HG03354 (cell line): Measurements from ENCODE around the gene PRCP.
"Not testable (repeated sequence)": the region's sequence is repeated elsewhere in the genome, so short reads cannot be mapped to it uniquely, and the experiment has no call there.

Experiments
- ATAC-seq: cut with Tn5 transposase; IDR thresholded peaks from one replicate; pipeline ENCODE4 v1.9.1; 2021; ENCODE audit warnings: mild to moderate bottlenecking; ENCODE audit not compliant: unreplicated experiment, poor library complexity, severe bottlenecking

The PRCP gene

DNA sequence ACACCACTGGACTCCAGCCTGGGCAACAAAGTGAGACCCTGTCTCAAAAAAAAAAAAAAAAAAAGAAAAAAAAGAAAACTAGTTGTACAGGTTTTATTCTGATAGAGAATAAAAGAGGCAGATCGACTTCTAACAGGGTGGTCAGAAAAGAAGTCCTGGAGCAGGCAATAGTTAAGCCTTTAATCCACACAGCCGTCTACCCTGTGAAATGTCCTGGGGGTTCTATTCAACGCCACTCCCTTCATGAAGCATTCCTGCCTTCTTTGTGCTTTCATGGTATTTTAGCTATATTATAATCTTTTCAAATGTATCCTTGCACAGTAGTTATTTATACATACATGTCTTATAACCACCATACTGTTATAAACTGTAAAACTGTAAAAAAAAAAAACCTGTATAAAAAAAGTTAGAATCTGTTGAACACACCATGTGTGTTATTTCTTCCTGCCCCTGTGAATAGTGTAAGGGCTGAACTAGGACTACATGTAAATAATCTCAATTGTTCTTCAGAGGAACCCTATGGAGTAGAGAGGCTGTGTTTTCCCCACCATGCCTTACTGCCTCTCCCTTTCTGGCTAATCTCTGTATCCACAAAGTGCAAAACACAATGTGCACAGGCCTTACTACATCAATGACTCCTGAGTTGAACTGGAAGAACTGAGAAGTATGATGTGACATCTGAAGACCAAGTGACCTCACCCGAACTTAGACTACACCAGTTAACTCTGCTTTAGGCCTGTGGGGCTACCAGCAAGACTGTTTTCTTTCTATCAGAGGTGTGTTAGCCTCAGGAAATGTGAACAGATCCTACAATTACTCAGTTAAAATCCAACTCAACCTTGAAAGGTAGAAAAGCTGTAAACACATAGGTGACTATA, 25.3 kb downstream of the PRCP start:
- ATAC-seq = no peak

DNA sequence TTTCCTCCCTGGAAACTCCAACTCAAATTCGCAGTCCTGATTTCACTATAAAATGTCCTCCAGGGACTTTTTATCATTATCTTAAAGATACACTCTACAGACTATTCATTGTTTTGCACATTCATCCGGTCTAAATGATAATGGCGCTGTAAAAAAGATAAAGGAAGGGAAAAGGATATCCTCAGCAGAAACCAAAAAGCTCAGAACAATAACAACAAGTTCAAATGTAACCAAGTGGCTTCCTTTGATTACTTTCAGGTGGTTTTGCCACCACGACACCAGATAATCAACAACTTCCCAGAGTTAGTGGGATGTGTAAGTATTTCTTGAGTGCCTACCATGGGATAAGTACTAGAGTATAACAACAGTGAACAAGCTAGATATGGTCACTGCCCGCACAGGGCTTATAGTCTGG, 26.3 kb downstream of the PRCP start:
- ATAC-seq = no peak

DNA sequence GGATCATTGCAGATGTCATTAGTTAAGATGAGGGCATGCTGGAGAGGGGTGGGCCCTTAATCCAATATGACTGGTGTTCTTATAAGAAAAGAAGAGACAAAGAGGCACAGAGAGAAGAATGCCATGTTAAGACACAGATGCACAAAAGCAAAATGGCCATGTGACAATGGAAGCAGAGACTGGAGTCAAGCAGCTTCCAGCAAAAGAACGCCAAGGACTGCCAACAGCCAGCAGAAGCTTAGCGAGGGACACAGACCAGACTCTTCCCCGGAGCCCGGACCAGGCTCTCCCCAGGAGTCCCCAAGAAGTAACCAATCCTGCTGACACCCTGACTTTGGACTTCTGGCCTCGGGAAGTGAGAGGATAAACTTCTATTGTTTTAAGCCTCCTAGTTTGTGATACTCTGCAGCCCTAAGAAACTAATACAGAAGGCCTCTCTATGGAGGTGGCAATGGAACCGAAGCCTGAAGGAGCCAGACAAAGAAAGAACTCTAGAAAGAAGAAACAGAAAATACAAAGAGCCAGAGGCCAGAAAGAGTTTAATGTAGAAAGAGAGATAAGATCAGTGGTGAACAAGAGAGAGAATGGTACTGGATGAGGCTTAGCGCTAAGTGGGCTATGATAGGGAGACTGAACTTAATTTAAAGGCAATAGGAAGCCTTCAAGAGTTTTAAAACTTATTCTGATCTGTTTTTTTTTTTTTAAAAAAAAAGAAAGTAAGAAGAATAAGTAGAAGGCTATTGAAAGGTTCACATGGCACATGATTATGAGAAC, 27.7 kb downstream of the PRCP start:
- ATAC-seq = no peak

DNA sequence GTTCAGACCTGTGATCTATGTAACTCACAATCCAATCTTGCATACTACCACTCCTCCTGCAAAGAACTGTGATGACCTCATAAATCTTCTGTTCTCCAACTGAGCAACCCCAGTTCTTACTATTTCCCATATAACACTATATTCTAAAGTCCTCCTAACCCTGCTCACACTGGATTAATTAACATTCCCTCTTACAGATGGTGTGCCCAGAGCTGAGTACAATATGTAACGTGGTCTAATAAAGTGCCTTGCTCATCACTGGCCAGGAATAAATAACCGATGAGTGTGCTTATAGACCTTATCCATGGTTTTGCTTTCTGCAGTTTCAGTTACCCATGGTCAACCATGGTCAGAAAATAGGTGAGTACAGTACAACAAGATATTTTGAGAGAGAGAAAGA, 28.6 kb downstream of the PRCP start:
- ATAC-seq = no peak

DNA sequence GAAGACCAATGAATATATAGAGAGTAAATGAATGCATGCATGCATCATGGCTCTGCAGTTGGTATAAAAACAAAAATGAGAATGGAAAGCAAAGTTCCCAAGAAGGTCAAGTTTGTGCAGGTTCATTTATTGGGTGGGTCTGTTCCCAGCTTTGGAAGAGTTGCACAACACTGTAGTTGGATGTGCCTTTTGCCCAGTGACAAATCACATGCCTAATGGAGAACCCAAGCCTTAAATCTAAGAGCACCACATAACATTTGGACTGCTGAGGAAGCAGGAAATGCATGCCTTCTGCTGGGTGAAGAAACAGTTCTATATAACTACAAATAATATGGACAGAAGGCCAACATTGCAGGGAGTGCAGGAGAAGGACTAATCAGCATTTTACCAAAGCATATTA, 30.6 kb downstream of the PRCP start:
- ATAC-seq = no peak

DNA sequence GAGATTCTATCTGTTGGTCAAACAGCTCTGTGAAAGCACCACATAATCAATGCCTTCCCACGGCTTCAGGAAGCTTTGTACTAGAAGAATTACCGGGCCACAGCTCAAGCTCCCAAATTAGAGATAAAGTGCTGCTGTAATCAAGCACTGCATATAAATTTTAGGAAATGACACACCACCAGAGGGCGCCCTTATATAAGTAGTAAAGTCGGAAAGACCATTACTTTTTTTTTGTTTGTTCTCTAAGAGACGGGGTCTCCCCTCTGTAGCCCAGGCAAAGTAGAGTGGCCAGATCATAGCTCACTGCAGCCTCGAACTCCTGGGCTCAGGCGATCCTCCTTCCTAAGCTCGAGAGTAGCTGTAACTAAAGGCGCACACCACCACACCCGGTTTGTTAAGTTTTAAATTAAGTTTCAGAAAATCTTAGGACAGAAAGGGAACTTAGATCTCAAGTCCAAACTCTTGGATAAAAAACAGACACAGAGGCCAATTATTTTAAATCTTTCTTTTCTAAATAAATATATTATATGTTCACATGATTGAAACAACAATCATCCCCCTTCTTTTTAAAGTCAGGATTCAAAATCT, 32.6 kb downstream of the PRCP start:
- ATAC-seq = peak; percentile 52

DNA sequence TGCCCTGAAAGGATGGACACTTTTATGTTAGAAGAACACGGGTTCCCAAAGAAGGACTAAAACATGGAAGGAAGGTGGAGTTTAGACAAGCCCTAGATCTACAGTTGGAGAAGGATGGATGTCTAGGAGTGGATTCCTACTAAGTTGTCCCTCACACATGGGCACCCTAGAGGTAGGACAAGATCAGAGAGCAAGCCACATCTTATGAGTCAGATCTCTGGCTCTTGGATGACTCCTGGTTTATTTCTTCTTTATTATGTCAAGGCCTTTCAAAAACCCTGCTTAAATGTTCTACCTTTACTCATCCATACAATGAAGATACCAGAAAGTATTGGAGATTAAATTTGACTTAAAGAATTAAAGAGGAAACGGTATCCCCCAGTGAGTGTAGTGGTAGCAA, 34.4 kb downstream of the PRCP start:
- ATAC-seq = no peak

DNA sequence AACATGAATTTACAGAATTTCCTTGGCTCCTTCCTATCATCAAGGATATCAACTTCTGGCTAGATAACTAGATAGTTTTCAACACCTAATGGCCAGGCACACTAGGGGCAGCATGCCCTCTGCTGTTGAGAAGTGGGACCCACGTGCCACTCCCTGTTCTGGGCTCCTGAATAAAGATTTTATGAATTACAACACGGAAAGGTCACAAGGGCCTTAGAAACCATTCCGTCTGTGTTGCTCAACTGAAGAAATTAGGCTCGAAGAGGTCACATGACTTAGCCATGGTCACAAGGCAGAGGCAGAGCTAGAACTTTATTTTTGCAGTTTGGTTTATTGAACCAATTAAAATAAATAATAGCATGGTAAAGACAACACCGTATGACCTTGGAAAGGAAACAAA, 36.0 kb downstream of the PRCP start:
- no peak for ATAC-seq

DNA sequence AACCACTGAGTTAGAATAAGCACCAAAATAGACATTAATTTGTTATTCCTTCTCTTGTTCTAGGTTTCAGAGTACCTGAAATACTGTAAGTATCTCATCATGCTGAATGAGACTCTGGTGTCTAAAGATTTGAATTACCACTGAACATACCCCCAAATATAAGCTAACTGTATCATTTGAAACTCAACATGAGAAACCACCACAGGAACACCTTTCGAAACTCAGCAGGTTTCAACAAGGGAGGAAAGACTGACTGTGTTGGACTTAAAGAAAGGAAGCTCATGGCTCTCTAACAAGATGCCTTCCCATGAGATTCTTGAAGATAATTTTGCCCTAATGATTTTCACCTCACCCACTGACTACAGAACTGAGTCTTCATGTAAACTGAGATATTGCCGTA, 37.0 kb downstream of the PRCP start:
- no peak for ATAC-seq

DNA sequence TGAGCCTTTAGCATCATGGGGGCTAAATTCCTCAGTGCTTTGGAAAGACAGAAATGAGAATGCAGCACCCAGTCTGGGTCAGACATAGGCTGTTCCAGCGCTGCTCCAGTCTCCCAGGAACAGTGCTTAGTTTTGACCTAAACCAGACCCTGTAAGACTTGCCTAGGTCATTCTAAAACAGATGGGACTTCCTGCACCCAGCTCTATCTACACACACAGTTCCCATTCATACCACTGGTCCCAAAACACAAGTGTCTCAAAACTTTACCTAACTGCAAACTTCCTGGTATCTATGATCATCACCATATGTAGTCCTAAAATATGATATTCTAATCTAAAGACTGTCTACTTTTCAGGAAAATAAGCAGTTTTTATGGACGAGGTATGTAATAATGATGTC, 37.9 kb downstream of the PRCP start:
- ATAC-seq = no peak

DNA sequence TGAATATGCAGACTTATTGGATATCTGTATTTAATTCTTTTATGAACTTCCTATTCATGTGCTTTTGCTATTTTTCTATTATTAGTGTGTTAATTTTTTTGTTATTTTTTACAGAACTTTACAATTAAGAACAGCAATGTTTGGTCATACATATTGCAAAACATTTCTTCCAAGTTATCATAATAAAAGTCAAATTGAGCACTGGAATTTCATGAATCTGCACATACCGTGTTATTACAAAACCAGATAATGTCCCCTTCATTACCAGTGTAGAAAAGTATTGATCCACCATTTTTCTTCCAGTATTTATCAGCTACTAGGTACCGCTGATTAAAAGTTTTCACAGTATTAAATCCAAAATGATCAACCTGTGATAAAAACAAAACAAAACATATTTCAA, 40.5 kb downstream of the PRCP start:
- ATAC-seq = no peak

DNA sequence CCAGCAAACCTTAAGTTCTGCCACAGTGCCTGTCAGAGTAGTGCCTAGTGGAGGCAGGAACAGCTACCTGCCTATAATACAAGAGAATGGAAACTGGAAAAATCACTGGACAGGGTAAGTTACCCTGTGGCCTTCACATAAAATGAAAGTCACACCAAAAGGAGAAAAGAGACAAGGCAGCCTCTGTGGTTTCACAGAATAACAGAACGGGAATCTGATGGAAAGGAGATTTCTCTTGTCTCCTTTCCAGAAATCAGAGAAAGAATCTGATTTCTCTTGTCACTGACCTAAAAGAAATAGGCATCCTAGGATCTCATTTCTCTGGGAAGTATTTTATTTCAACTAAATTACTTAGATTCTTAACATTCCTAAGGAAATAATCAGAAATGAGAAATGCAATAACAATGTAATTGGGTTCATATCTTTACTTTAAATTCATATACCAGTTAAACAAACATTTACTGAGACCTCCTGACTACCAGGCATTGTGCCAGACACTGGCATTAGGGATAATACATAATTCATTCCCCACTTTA, 41.6 kb downstream of the PRCP start:
- no peak for ATAC-seq

DNA sequence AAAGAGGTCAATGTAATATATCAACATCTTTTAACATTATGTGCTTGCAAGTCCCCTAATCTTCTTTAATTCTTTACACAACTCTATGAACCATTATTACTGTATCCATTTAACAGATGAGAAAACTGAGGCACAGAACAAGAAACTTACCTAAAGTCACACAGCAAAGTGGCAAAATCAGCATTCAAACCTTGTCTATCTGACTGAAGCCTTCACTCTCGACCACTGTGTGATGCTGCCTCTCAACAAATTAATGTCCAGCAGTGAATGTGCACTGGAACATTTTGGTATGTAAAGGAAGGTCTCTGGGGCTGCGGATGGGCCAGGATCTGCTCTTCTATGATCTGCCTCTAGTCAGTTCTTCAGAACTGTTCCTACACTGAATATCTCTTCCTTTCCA, 42.1 kb downstream of the PRCP start:
- no peak for ATAC-seq

DNA sequence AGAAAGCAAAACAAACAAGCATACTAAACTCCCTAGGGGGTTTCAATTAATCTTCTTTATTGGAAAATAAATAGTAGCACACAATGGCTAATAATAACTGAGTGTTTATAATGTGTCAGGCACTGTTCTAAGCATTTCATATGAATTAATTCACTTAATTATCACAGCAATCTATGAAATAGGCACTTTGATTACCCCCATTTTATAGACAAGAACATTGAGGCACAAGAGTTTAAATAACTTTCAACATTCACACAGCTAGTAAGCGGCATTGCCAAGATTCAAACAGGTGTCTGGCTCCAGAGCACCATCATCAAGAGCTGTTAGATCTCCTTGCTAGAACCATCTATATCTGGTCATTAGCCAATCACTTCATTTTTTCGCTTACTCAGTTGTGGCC, 43.1 kb downstream of the PRCP start:
- ATAC-seq = no peak

DNA sequence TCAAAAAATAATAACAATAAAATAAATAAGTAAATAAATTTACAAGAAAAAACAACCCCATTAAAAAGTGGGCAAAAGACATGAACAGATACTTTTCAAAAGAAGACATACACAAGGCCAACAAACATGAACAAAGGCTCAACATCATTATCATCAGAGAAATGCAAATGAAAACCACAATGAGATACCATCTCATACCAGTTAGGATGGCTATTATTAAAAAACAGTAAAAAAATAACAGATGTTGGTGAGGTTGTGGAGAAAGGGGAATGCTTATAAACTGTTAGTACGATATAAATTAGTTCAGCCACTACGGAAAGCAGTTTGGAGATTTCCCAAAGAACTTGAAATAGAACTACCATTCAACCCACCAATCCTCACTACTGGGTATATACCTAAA, 44.6 kb downstream of the PRCP start:
- ATAC-seq = no peak

DNA sequence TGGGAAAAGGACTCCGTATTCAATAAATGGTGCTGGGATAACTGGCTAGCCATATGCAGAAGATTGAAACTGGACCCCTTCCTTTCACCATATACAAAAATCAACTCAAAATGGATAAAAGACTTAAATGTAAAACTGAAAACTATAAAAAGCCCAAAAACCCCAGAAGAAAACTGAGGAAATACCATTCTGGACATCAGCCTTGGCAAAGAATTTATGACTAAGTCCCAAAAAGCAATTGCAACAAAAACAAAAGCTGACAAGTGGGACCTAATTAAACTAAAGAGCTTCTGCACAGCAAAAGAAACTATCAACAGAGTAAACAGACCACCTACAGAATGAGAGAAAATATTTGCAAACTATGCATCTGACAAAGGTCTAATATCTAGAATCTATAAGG, 45.3 kb downstream of the PRCP start:
- ATAC-seq = not testable (repeated sequence)

DNA sequence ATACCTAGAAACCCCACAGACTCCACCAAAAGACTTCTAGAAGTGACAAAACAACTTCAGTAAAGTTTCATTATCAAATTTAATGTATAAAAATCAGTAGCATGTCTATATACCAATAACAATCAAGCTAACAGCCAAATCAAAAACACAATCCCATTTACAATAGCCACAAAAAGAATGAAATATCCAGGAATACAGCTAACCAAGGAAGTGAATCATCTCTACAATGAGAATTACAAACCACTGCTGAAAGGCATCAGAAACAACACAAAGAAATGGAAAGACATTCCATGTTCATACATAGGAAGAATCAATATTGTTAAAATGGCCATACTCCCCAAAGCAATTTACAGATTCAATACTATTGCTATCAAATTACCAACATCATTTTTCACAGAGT, 46.0 kb downstream of the PRCP start:
- no peak for ATAC-seq

DNA sequence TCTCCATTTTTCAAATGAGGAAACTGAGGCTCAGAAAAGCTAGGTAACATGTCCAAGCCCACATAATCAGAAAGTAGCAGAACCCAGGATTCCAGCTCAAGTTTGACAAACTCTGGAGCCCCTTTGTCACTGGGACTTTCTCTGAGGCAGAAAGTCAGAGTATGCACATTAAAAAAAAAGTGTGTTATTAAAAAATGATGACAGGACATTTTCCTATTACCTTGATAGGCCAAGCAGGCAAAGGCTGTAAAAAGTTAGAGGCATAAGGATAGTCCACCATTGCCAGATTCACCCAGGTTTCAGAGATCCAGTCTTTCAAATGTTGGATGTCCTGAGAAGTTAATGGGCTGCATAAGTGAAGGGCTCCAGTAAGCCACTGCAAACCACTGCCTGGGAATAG, 51.4 kb downstream of the PRCP start:
- no peak for ATAC-seq

DNA sequence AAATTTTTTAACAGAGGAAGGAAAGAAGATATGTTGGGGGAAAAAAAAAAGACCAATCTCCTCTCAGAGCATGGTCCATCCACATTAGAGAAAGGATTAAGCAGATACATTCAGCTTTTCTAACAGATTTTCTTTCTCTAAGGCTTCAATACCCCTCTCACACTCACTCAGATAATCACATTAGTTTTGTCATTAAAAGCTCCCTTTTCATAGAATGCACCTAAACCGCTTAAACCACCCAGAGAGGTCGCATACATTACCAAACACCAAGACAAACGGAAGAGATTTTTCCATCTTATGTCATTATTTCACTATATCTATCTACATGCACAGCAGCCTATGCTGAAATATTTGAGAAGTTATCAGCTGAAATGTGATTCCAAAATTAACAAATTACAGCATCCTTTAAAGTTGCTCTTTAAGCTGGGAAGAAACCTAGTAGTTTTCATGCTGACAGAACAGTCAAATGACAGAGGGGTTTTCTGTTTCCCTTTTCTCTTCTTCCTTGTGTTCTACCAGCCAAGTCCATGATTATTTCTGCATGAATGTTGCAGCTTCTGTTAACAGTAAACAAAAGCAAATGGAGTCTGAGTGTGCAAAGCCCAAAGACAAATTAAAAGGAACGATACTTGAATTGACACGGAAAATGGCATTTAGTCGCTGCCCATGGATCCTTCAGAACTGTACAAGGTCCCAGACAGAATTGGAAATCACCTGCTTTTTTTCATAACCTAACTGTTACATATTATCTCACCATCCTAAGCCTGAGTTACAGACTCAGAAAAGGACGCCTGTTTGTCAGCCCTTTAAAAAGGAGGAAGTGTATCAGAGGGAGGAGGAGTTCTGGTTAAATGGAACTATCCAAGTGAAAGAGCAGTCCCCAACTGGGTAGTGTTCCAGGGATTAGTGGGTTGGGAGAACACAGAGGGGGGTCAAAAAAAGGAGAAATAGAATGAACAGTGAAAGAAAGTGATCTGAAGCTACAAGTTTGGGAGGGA, 54.6 kb downstream of the PRCP start:
- ATAC-seq = no peak
